Karpas-422 (cell line): ENCODE data around the gene C21orf58. TPM values are rescaled to one million over a fixed set of nuclear protein-coding genes. Genes with fewer than 3 reads are reported as not detected.

Experiments used
- DNase-seq: peaks from one replicate; pipeline ENCODE4 v3.0.0-alpha.2; 2015
- H2AFZ ChIP-seq: fragments of 200-600 bp; sonication (generic); 2 replicates; pipeline ENCODE4 v1.6.1; 2014; ENCODE audit warnings: antibody characterized with exemption, low read length, mixed read lengths
- H3K27ac ChIP-seq: fragments of 200-600 bp; sonication (generic); 2 replicates; pipeline ENCODE4 v1.5.1; 2014; ENCODE audit warnings: mild to moderate bottlenecking, low read length, moderate library complexity
- H3K27me3 ChIP-seq: fragments of 200-600 bp; sonication (generic); 2 replicates; pipeline ENCODE4 v1.6.1; 2014; ENCODE audit warnings: low read length, mixed read lengths
- H3K36me3 ChIP-seq: fragments of 200-600 bp; sonication (generic); 2 replicates; pipeline ENCODE4 v1.6.1; 2014; ENCODE audit warnings: low read length, mixed read lengths; ENCODE audit not compliant: insufficient read depth
- H3K4me1 ChIP-seq: fragments of 200-600 bp; sonication (generic); 2 replicates; pipeline ENCODE4 v1.6.1; 2014; ENCODE audit warnings: mild to moderate bottlenecking, low read length, mixed read lengths
- H3K4me2 ChIP-seq: fragments of 200-600 bp; sonication (generic); 2 replicates; pipeline ENCODE4 v1.6.1; 2014; ENCODE audit warnings: low read length, low read depth, mild to moderate bottlenecking; ENCODE audit not compliant: poor library complexity, severe bottlenecking
- H3K4me3 ChIP-seq: fragments of 200-600 bp; sonication (generic); 2 replicates; pipeline ENCODE4 v1.5.1; 2014; ENCODE audit warnings: mild to moderate bottlenecking, antibody characterized with exemption, low read length, mixed read lengths
- H3K79me2 ChIP-seq: fragments of 200-600 bp; sonication (generic); 2 replicates; pipeline ENCODE4 v1.6.1; 2014; ENCODE audit warnings: mild to moderate bottlenecking, low read length, mixed read lengths
- H3K9ac ChIP-seq: fragments of 200-600 bp; sonication (generic); 2 replicates; pipeline ENCODE4 v1.6.0; 2014; ENCODE audit warnings: low read length
- H3K9me2 ChIP-seq: fragments of 200-600 bp; sonication (generic), shearing (Covaris generic); replicated peaks from 2 replicates; pipeline ENCODE4 v1.6.0; 2014; ENCODE audit warnings: mild to moderate bottlenecking, low read length, moderate library complexity; ENCODE audit not compliant: insufficient read depth
- H3K9me3 ChIP-seq: fragments of 300-700, 200-600 bp; sonication (generic); 2 replicates; pipeline ENCODE4 v1.6.1; 2014; ENCODE audit warnings: low read length, mixed read lengths
- H4K20me1 ChIP-seq: fragments of 200-600 bp; sonication (generic); 2 replicates; pipeline ENCODE4 v1.6.1; 2014; ENCODE audit warnings: mild to moderate bottlenecking, antibody characterized with exemption, low read length, low read depth; ENCODE audit not compliant: insufficient read depth
- total RNA-seq: library from RNA; depleted of rRNA; stranded (reverse); fragments of >200 nt; shearing (Covaris generic); gene quantifications from 2 replicates; pipeline ENCODE4 v1.2.3, GENCODE V29; 2014; ENCODE audit warnings: low replicate concordance

C21orf58 gene
- total RNA-seq, 1 experiment from 2014 or later, result 13.9 TPM

- H3K27me3 ChIP-seq, result no peaks in the 10 kb centered on the region
- no peaks in the 10 kb centered on the region for H3K9me3 ChIP-seq
- H3K36me3 ChIP-seq, result peaks cover 51% of the 10 kb centered on the region
- no peak for DNase-seq
- no peak overlapping the region for H3K4me2 ChIP-seq
- H3K79me2 ChIP-seq, result peaks cover 82% of the 10 kb centered on the region
- H3K4me3 ChIP-seq, result no peak overlapping the region
- no peaks in the 10 kb centered on the region for H3K9me2 ChIP-seq
- no peak overlapping the region for H2AFZ ChIP-seq
- no peaks in the 10 kb centered on the region for H3K4me1 ChIP-seq
- H3K9ac ChIP-seq, result no peak overlapping the region
- H4K20me1 ChIP-seq, result peaks cover 8% of the 10 kb centered on the region; the same call in 1 of the 2 replicates
- H3K27ac ChIP-seq, result no peak overlapping the region
Measured at GRCh38 chr21:46366561-46366960, 42.9 kb upstream of the C21orf58 start.

GRCh38 chr21:46366091-46366490 is 42.4 kb upstream of the C21orf58 start:
- H4K20me1 ChIP-seq, result peaks cover 7% of the 10 kb centered on the region; the same call in 1 of the 2 replicates
- H3K27ac ChIP-seq, result no peak overlapping the region
- H2AFZ ChIP-seq, result no peak overlapping the region
- no peak overlapping the region for H3K4me3 ChIP-seq
- peaks cover 55% of the 10 kb centered on the region for H3K36me3 ChIP-seq
- no peaks in the 10 kb centered on the region for H3K9me2 ChIP-seq
- no peak overlapping the region for H3K4me2 ChIP-seq
- peaks cover 82% of the 10 kb centered on the region for H3K79me2 ChIP-seq
- no peaks in the 10 kb centered on the region for H3K4me1 ChIP-seq
- H3K27me3 ChIP-seq, result no peaks in the 10 kb centered on the region
- H3K9ac ChIP-seq, result no peak overlapping the region
- H3K9me3 ChIP-seq, result no peaks in the 10 kb centered on the region
- DNase-seq, result no peak

GRCh38 chr21:46363698-46364097 is 40.0 kb upstream of the C21orf58 start:
- no peaks in the 10 kb centered on the region for H3K4me1 ChIP-seq
- no peaks in the 10 kb centered on the region for H3K9me3 ChIP-seq
- no peak overlapping the region for H3K4me2 ChIP-seq
- no peak overlapping the region for H3K9ac ChIP-seq
- DNase-seq, result no peak
- H4K20me1 ChIP-seq, result peaks cover 3% of the 10 kb centered on the region; the same call in 1 of the 2 replicates
- H3K9me2 ChIP-seq, result no peaks in the 10 kb centered on the region
- peaks cover 58% of the 10 kb centered on the region for H3K36me3 ChIP-seq
- H3K27ac ChIP-seq, result no peak overlapping the region
- H3K4me3 ChIP-seq, result no peak overlapping the region
- no peak overlapping the region for H2AFZ ChIP-seq
- no peaks in the 10 kb centered on the region for H3K27me3 ChIP-seq
- H3K79me2 ChIP-seq, result peaks cover 71% of the 10 kb centered on the region

- H3K9me3 ChIP-seq, result no peaks in the 10 kb centered on the region
- no peak overlapping the region for H3K4me2 ChIP-seq
- H3K4me3 ChIP-seq, result no peak overlapping the region
- peaks cover 59% of the 10 kb centered on the region for H3K36me3 ChIP-seq
- DNase-seq, result no peak
- no peaks in the 10 kb centered on the region for H4K20me1 ChIP-seq
- no peak overlapping the region for H3K9ac ChIP-seq
- no peaks in the 10 kb centered on the region for H3K9me2 ChIP-seq
- H2AFZ ChIP-seq, result no peak overlapping the region
- peaks cover 70% of the 10 kb centered on the region for H3K79me2 ChIP-seq
- H3K4me1 ChIP-seq, result peaks cover 3% of the 10 kb centered on the region
- H3K27me3 ChIP-seq, result no peaks in the 10 kb centered on the region
- H3K27ac ChIP-seq, result no peak overlapping the region
Measured at GRCh38 chr21:46362946-46363345, 39.3 kb upstream of the C21orf58 start.

- Histone ChIP-seq H3K79me2 (peaks cover 67% of the 10 kb centered on the region), H3K27ac (no peak overlapping the region), H3K9me2 (no peaks in the 10 kb centered on the region), H3K27me3 (no peaks in the 10 kb centered on the region), H3K36me3 (peaks cover 62% of the 10 kb centered on the region), H3K9ac (no peak overlapping the region), H3K4me1 (peaks cover 13% of the 10 kb centered on the region), H4K20me1 (no peaks in the 10 kb centered on the region), H2AFZ (no peak overlapping the region), H3K4me2 (no peak overlapping the region), H3K4me3 (no peak overlapping the region), H3K9me3 (no peaks in the 10 kb centered on the region)
- no peak for DNase-seq
Measured at GRCh38 chr21:46361935-46362334, 38.3 kb upstream of the C21orf58 start.

- Histone ChIP-seq H3K9ac (no peak overlapping the region), H3K9me2 (no peaks in the 10 kb centered on the region), H4K20me1 (no peaks in the 10 kb centered on the region), H3K4me3 (no peak overlapping the region), H3K27ac (no peak overlapping the region), H3K9me3 (no peaks in the 10 kb centered on the region), H2AFZ (no peak overlapping the region), H3K27me3 (no peaks in the 10 kb centered on the region), H3K36me3 (peaks cover 54% of the 10 kb centered on the region), H3K4me2 (no peak overlapping the region), H3K79me2 (peaks cover 59% of the 10 kb centered on the region), H3K4me1 (peaks cover 20% of the 10 kb centered on the region)
- no peak for DNase-seq
Measured at GRCh38 chr21:46361176-46361575, 37.5 kb upstream of the C21orf58 start.

GRCh38 chr21:46357684-46358425 is 34.2 kb upstream of the C21orf58 start:
- peak overlapping the region; percentile 67; the same call in 1 of the 2 replicates for H3K9ac ChIP-seq
- H3K79me2 ChIP-seq, result peaks cover 40% of the 10 kb centered on the region
- no peaks in the 10 kb centered on the region for H3K27me3 ChIP-seq
- H3K4me2 ChIP-seq, result peak overlapping the region; percentile 64
- H3K4me1 ChIP-seq, result peaks cover 34% of the 10 kb centered on the region
- H3K36me3 ChIP-seq, result peaks cover 34% of the 10 kb centered on the region
- H4K20me1 ChIP-seq, result no peaks in the 10 kb centered on the region
- H3K9me3 ChIP-seq, result no peaks in the 10 kb centered on the region
- no peak overlapping the region for H3K4me3 ChIP-seq
- H3K27ac ChIP-seq, result peak overlapping the region; percentile 96
- no peak for DNase-seq
- no peak overlapping the region for H2AFZ ChIP-seq
- no peaks in the 10 kb centered on the region for H3K9me2 ChIP-seq

- Histone ChIP-seq H3K4me3 (peak overlapping the region; percentile 61), H3K36me3 (peaks cover 32% of the 10 kb centered on the region), H3K4me2 (peak overlapping the region; percentile 64), H3K9ac (peak overlapping the region; percentile 67), H3K4me1 (peaks cover 34% of the 10 kb centered on the region), H3K27ac (peak overlapping the region; percentile 96), H2AFZ (no peak overlapping the region), H3K79me2 (peaks cover 36% of the 10 kb centered on the region), H3K27me3 (no peaks in the 10 kb centered on the region), H3K9me3 (no peaks in the 10 kb centered on the region), H3K9me2 (no peaks in the 10 kb centered on the region), H4K20me1 (no peaks in the 10 kb centered on the region)
- peak; percentile 57 for DNase-seq
Measured at GRCh38 chr21:46357335-46357604, 33.6 kb upstream of the C21orf58 start.
